HL-60 (cell line): ENCODE measurements around the gene RHOB.

Source experiments
- DNase-seq, 2 experiments: peaks; one replicate each; pipeline ENCODE4 v3.0.0-alpha.2; 2010 to 2020; ENCODE audit warnings: low read depth in 1 of 2, low spot score in 1 of 2
- H3K27ac ChIP-seq: fragments of 250-450 bp; sonication (Bioruptor Pico); replicated peaks from 2 replicates; pipeline ENCODE4 v1.5.1; 2020; ENCODE audit warnings: mild to moderate bottlenecking, moderate library complexity
- H3K27me3 ChIP-seq: fragments of 250-450 bp; sonication (Bioruptor Pico); 2 replicates; pipeline ENCODE4 v1.5.1; 2021; ENCODE audit warnings: mild to moderate bottlenecking, moderate library complexity; ENCODE audit not compliant: insufficient read depth, poor library complexity, severe bottlenecking
- H3K4me3 ChIP-seq: replicated peaks from 2 replicates; pipeline ENCODE4 v1.5.1; 2011; ENCODE audit warnings: mild to moderate bottlenecking, control low read depth, low read length; ENCODE audit not compliant: insufficient read depth
- GABPA ChIP-seq: IDR thresholded peaks from 2 replicates; pipeline ENCODE4 v1.6.1; 2012; ENCODE audit warnings: low read depth
- POLR2AphosphoS5 ChIP-seq: IDR thresholded peaks from 2 replicates; pipeline ENCODE4 v1.6.1; 2012; ENCODE audit warnings: low read depth
- SPI1 ChIP-seq: IDR thresholded peaks from 2 replicates; pipeline ENCODE4 v1.6.1; 2012; ENCODE audit warnings: low read depth, mild to moderate bottlenecking, borderline replicate concordance
- TF ChIP-seq, protein P1 (sequence below): IDR thresholded peaks from one replicate; pipeline ENCODE4 v1.5.1; 2011; ENCODE audit warnings: low read length, control low read depth, inconsistent platforms; ENCODE audit not compliant: insufficient read depth
- TF ChIP-seq, protein P2 (sequence below): IDR thresholded peaks from 2 replicates; pipeline ENCODE4 v1.6.1; 2012; ENCODE audit warnings: low read depth; ENCODE audit not compliant: insufficient replicate concordance

The RHOB gene

DNA sequence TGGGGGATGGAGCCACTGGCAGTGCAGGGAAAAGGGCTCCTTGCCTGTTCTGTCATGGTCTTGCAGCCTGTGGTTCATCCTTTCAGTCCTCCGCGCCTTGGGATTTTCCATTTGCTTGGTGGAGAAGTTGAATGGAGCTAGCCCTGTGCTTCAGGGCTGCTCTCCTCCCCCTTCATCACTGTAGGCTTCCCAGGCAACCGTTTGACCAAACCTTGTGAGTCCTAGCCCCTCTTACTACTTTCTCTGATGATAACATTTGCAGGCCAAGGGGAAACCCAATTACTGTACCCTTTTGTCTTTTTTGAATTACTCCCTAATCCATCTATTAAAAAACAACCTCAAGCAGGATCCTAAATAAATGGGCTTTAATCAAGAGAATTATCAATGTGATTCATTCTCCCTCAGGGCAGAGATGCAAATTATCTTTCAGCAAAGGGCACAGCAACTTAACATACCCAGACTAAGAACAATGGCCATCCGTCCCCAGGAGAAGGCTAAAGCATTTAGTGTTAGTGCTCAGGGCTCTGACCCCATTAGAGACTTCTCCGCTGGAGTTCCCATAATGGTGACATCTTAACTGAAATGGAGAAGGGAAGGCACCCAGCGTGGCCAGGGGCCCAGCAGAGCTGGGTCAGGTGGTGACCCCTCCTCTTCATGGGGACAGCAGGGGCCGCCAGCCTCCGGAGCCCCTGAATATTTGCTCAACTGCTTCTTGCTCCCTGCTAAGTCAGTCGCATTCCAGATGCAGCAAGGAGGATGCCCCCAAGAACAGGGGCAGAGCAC is 40.7 kb downstream of the RHOB start:
- no peak for DNase-seq
- no peaks in the 10 kb centered on the region for H3K27me3 ChIP-seq
- no peak for TF ChIP-seq POLR2AphosphoS5
- TF ChIP-seq GABPA = no peak
- TF ChIP-seq, protein P1, sequence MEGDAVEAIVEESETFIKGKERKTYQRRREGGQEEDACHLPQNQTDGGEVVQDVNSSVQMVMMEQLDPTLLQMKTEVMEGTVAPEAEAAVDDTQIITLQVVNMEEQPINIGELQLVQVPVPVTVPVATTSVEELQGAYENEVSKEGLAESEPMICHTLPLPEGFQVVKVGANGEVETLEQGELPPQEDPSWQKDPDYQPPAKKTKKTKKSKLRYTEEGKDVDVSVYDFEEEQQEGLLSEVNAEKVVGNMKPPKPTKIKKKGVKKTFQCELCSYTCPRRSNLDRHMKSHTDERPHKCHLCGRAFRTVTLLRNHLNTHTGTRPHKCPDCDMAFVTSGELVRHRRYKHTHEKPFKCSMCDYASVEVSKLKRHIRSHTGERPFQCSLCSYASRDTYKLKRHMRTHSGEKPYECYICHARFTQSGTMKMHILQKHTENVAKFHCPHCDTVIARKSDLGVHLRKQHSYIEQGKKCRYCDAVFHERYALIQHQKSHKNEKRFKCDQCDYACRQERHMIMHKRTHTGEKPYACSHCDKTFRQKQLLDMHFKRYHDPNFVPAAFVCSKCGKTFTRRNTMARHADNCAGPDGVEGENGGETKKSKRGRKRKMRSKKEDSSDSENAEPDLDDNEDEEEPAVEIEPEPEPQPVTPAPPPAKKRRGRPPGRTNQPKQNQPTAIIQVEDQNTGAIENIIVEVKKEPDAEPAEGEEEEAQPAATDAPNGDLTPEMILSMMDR = no peak
- TF ChIP-seq, protein P2, sequence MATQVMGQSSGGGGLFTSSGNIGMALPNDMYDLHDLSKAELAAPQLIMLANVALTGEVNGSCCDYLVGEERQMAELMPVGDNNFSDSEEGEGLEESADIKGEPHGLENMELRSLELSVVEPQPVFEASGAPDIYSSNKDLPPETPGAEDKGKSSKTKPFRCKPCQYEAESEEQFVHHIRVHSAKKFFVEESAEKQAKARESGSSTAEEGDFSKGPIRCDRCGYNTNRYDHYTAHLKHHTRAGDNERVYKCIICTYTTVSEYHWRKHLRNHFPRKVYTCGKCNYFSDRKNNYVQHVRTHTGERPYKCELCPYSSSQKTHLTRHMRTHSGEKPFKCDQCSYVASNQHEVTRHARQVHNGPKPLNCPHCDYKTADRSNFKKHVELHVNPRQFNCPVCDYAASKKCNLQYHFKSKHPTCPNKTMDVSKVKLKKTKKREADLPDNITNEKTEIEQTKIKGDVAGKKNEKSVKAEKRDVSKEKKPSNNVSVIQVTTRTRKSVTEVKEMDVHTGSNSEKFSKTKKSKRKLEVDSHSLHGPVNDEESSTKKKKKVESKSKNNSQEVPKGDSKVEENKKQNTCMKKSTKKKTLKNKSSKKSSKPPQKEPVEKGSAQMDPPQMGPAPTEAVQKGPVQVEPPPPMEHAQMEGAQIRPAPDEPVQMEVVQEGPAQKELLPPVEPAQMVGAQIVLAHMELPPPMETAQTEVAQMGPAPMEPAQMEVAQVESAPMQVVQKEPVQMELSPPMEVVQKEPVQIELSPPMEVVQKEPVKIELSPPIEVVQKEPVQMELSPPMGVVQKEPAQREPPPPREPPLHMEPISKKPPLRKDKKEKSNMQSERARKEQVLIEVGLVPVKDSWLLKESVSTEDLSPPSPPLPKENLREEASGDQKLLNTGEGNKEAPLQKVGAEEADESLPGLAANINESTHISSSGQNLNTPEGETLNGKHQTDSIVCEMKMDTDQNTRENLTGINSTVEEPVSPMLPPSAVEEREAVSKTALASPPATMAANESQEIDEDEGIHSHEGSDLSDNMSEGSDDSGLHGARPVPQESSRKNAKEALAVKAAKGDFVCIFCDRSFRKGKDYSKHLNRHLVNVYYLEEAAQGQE = no peak
- TF ChIP-seq SPI1 = no peak
- H3K4me3 ChIP-seq = no peak overlapping the region
- H3K27ac ChIP-seq = no peak overlapping the region

DNA sequence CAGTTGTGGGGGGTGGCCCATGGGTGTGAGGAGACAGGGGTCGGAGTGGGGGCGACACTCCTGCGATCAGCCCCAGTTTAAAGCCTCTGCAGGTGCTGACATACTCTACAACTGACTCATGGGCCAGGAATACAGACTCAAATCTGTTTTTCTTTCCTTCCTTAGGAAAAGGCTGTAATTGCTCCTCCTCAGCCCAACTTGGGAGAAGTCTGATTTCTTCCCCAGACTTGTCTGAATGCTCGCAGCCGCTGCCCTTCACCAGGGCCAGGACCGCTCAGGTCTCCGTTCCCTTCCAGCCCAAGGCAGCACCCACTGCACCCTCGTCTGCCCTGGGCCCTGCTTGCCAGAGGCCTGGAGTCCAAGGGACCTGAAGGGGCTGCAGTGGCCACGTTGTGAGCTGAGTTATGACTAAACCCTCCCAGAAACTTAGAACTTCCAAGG is 41.3 kb downstream of the RHOB start:
- H3K27me3 ChIP-seq = no peaks in the 10 kb centered on the region
- no peak for TF ChIP-seq POLR2AphosphoS5
- TF ChIP-seq SPI1 = no peak
- TF ChIP-seq GABPA = no peak
- TF ChIP-seq, protein P1 = no peak
- TF ChIP-seq, protein P2 = no peak
- DNase-seq = no peak
- no peak overlapping the region for H3K4me3 ChIP-seq
- no peak overlapping the region for H3K27ac ChIP-seq

DNA sequence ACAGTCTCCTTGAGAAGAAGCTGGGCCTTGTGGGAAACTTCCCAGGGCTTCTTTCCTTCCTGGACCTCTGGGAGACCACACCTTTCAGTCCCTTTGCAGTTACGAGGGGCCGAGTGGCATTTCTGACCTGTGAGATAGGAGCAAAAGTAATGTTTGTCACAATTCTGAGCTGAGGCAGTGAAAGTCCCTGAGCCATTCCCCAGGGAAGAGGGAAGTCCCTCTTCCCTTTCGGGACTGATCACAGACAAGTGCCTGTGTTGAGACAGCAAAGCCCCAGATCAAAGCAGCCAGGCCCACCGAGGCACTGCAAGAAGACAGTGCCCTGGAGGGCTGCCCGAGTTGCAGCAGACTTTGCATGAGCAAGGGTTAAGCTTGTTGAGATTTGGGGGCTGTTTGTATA is 41.9 kb downstream of the RHOB start:
- H3K4me3 ChIP-seq = no peak overlapping the region
- TF ChIP-seq GABPA (no peak), SPI1 (no peak), POLR2AphosphoS5 (no peak)
- TF ChIP-seq, protein P1 = no peak
- TF ChIP-seq, protein P2 = no peak
- H3K27me3 ChIP-seq = no peaks in the 10 kb centered on the region
- no peak overlapping the region for H3K27ac ChIP-seq
- DNase-seq = no peak
